ENCODE results near the gene TNFAIP8L1. TPM values are rescaled to one million over a fixed set of nuclear protein-coding genes. Genes with fewer than 3 reads are reported as not detected.

The TNFAIP8L1 gene
- total RNA-seq, 1 experiment from 2014 or later = 8.3 TPM

DNA sequence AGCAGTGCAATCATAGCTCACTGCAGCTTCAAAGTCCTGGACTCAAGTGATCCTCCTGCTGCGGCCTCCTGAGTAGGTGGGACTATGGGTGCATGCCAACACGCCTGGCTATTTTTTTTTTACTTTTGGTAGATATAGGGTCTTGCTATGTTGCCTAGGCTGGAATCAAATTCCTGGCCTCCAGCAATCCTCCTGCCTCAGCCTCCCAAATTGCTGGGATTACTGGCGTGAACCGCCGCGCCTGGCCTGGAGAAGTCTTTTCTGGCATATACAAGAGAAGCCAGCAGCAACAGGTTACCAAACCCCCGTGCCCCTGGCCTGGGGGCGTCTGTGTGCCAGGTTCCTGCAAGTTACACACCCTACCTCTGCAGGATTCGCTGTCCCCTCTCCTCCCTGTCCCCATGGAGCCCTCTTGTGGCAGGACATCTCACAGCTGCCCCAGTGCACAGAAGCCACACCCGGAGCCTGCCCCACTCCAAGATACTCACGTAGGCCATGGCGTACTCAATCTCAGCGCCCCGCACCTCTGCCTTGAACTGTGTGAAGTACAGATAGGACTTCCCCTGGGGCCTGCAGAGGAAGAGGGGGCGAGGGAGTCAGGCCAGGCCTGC, 21.0 kb downstream of the TNFAIP8L1 start:
- no peak overlapping the region for H3K27ac ChIP-seq (ENCODE audit: low read length)
- no peak overlapping the region for H2AFZ ChIP-seq (ENCODE audit: low read length)
- H3K36me3 ChIP-seq (ENCODE audit: low read depth, low read length) = peaks cover 57% of the 10 kb centered on the region
- no peaks in the 10 kb centered on the region for H3K9me2 ChIP-seq (replicated peaks; ENCODE audit: low read length)
- no peaks in the 10 kb centered on the region for H3F3A ChIP-seq (ENCODE audit: low read length, unreplicated experiment)
- TF ChIP-seq EZH2 (IDR thresholded peaks at IDR 0.05; ENCODE audit: low read length, unreplicated experiment) = no peak
- TF ChIP-seq, protein P1, sequence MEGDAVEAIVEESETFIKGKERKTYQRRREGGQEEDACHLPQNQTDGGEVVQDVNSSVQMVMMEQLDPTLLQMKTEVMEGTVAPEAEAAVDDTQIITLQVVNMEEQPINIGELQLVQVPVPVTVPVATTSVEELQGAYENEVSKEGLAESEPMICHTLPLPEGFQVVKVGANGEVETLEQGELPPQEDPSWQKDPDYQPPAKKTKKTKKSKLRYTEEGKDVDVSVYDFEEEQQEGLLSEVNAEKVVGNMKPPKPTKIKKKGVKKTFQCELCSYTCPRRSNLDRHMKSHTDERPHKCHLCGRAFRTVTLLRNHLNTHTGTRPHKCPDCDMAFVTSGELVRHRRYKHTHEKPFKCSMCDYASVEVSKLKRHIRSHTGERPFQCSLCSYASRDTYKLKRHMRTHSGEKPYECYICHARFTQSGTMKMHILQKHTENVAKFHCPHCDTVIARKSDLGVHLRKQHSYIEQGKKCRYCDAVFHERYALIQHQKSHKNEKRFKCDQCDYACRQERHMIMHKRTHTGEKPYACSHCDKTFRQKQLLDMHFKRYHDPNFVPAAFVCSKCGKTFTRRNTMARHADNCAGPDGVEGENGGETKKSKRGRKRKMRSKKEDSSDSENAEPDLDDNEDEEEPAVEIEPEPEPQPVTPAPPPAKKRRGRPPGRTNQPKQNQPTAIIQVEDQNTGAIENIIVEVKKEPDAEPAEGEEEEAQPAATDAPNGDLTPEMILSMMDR (conservative IDR thresholded peaks at IDR 0.05; ENCODE audit: low read depth, low read length) = peak; percentile 71
- ChIA-PET POLR2A (ENCODE audit: unreplicated experiment) (no interaction called here), CTCF (no interaction called here)
- peak; percentile 79 for ATAC-seq
- no TSS peak for BruUV-seq (replicated peaks)
- H4K20me1 ChIP-seq (ENCODE audit: low read length) = peaks cover 4% of the 10 kb centered on the region
- peaks cover 6% of the 10 kb centered on the region; the same call in 1 of the 2 replicates for H3K79me2 ChIP-seq (ENCODE audit: low read length)
- DNase-seq = peak; percentile 64
- no peaks in the 10 kb centered on the region for H3K4me1 ChIP-seq (ENCODE audit: insufficient read depth, low read length)
- H3K9me3 ChIP-seq (ENCODE audit: low read length) = no peaks in the 10 kb centered on the region
- intact Hi-C loops (cut with micrococcal nuclease) = no loop called here
- no peak overlapping the region for H3K4me3 ChIP-seq (ENCODE audit: low read length)
- H3K27me3 ChIP-seq (ENCODE audit: low read length) = no peaks in the 10 kb centered on the region
- H3K4me2 ChIP-seq (ENCODE audit: low read length) = no peak overlapping the region
- no peak overlapping the region for H3K9ac ChIP-seq (ENCODE audit: low read length)

DNA sequence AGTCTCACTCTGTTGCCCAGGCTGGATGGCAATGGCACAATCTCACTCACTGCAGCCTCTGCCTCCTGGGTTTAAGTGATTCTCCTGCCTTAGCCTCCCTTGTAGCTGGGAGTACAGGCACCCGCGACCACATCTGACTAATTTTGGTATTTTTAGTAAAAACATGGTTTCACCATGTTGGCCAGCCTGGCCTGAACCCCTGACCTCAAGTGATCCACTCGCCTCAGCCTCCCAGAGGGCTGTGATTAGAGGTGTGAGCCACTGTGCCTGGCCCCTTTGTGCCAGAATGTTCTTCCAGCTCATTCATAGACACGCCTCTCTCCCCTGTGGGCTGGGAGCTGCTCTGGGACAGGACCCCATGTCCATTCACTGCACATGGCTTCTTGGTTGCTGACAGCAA, 21.7 kb downstream of the TNFAIP8L1 start:
- no peak overlapping the region for H2AFZ ChIP-seq (ENCODE audit: low read length)
- no peaks in the 10 kb centered on the region for H3F3A ChIP-seq (ENCODE audit: low read length, unreplicated experiment)
- H3K9me2 ChIP-seq (replicated peaks; ENCODE audit: low read length) = no peaks in the 10 kb centered on the region
- no peak for TF ChIP-seq EZH2 (IDR thresholded peaks at IDR 0.05; ENCODE audit: low read length, unreplicated experiment)
- ChIA-PET POLR2A (ENCODE audit: unreplicated experiment) (no interaction called here), CTCF (no interaction called here)
- peaks cover 6% of the 10 kb centered on the region; the same call in 1 of the 2 replicates for H3K79me2 ChIP-seq (ENCODE audit: low read length)
- H3K4me3 ChIP-seq (ENCODE audit: low read length) = no peak overlapping the region
- no peak for DNase-seq
- no TSS peak for BruUV-seq (replicated peaks)
- peaks cover 4% of the 10 kb centered on the region for H4K20me1 ChIP-seq (ENCODE audit: low read length)
- H3K4me2 ChIP-seq (ENCODE audit: low read length) = no peak overlapping the region
- H3K9ac ChIP-seq (ENCODE audit: low read length) = no peak overlapping the region
- H3K27ac ChIP-seq (ENCODE audit: low read length) = no peak overlapping the region
- no peaks in the 10 kb centered on the region for H3K9me3 ChIP-seq (ENCODE audit: low read length)
- intact Hi-C loops (cut with micrococcal nuclease) = no loop called here
- no peaks in the 10 kb centered on the region for H3K4me1 ChIP-seq (ENCODE audit: insufficient read depth, low read length)
- ATAC-seq = no peak
- no peaks in the 10 kb centered on the region for H3K27me3 ChIP-seq (ENCODE audit: low read length)
- peaks cover 59% of the 10 kb centered on the region for H3K36me3 ChIP-seq (ENCODE audit: low read depth, low read length)

DNA sequence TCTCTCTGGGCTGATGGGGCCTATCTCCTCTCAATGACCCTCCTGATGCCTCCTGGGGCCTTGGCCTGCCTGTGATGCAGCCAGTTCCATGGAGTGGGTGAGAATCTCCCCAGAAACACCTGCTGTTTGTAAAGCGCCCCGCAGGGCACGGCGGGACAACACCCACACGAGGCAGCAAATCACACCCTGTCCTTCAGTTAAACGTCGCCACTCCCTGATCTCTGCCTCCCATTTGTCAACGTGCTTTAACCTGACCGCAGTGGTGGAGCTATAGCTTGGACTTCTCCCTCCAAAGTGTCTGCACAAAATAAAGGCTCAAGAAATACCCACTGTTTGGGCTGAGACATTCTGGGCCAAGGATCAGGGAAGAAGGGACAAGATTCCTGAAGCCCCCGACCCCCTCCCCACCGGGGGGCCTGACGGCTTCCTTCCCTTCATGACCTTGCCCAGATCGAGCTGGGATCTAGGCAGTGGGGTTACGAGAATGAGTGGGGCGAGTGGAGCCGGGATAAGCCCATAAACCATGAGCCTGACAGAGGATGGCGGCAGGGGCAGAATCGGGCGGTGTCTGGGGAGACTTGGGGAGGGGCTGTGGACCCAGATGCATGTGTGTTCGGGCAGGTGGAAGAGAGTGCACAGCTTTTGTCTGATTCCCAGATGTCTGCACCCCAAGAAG, 22.8 kb downstream of the TNFAIP8L1 start:
- DNase-seq (no peak), ATAC-seq (no peak)
- no peaks in the 10 kb centered on the region for H3K9me3 ChIP-seq (ENCODE audit: low read length)
- no peak overlapping the region for H3K4me2 ChIP-seq (ENCODE audit: low read length)
- H3K79me2 ChIP-seq (ENCODE audit: low read length) = peaks cover 10% of the 10 kb centered on the region
- ChIA-PET POLR2A (ENCODE audit: unreplicated experiment) (no interaction called here), CTCF (interaction anchor here (0.6 kb wide), 1 partner anchor 565 kb away, joined by 5 read pairs; no protein-coding TSS in a partner anchor)
- H3K9me2 ChIP-seq (replicated peaks; ENCODE audit: low read length) = no peaks in the 10 kb centered on the region
- H3K4me1 ChIP-seq (ENCODE audit: insufficient read depth, low read length) = no peaks in the 10 kb centered on the region
- H3F3A ChIP-seq (ENCODE audit: low read length, unreplicated experiment) = no peaks in the 10 kb centered on the region
- H3K36me3 ChIP-seq (ENCODE audit: low read depth, low read length) = peaks cover 56% of the 10 kb centered on the region
- intact Hi-C loops (cut with micrococcal nuclease) = no loop called here
- H3K27me3 ChIP-seq (ENCODE audit: low read length) = no peaks in the 10 kb centered on the region
- no peak overlapping the region for H3K4me3 ChIP-seq (ENCODE audit: low read length)
- H3K9ac ChIP-seq (ENCODE audit: low read length) = no peak overlapping the region
- no peak for TF ChIP-seq EZH2 (IDR thresholded peaks at IDR 0.05; ENCODE audit: low read length, unreplicated experiment)
- TF ChIP-seq, protein P1 (conservative IDR thresholded peaks at IDR 0.05; ENCODE audit: low read depth, low read length) = no peak
- no peak for TF ChIP-seq EZH2phosphoT487 (IDR thresholded peaks at IDR 0.05; ENCODE audit: borderline replicate concordance, low read length)
- no peak overlapping the region for H2AFZ ChIP-seq (ENCODE audit: low read length)
- no peak overlapping the region for H3K27ac ChIP-seq (ENCODE audit: low read length)
- H4K20me1 ChIP-seq (ENCODE audit: low read length) = peaks cover 4% of the 10 kb centered on the region
- no TSS peak for BruUV-seq (replicated peaks)

Data from PC-3 (cell line).